Measurements from ENCODE around the gene DIP2B.

- no peak for TF ChIP-seq CTCF (IDR thresholded peaks at IDR 0.05; ENCODE audit: insufficient read depth, low read length, poor library complexity, severe bottlenecking)
- no peak for TF ChIP-seq EZH2phosphoT487 (conservative IDR thresholded peaks at IDR 0.05; ENCODE audit: low read length)
Observed at GRCh38 chr12:50733706-50734105, 228.9 kb downstream of the DIP2B start.

All from SU-DHL-6 (cell line).